NCI-H345 (cell line): ENCODE data around the gene TOPORS.

Experiments used
- DNase-seq: peaks from one replicate; lab custom pipeline; 2025; lab: John Stamatoyannopoulos, UW

The TOPORS gene

DNA sequence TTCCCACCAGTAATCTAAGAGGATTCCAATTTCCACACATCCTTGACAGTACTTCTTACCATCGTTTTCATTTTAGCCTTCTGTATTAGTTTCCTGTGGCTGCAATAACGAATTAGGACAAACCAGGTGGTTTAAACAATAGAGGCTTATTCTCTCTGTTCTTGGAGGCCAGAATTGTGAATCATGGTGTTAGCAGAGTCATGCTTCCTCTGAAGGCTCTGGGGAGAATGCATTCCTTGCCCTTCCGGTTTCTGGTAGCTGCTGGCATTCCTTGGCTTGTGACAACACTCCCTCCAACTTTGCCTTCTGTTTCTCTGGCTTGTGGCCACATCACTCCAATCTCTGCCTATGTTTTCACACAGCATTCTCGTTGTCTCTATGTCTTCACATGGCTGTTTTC lies 49.9 kb downstream of the TOPORS start:
- no peak for DNase-seq

DNA sequence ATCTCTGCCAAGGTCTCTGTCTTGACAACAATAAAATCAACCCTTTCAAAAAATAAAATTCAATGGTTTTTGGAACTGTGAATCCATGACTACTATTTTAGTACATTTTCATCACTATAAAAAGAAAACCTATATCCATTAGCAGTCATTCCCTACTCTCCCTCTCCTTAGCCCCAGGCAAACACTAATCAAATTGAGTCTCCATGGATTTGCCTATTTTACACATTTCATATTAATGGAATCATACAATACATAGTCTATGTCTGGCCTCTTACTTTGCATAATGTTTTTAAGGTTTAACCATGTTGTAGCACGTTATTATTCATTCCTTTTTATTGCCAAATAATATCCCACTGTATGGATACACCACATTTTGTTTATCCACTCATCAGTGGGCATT lies 50.5 kb downstream of the TOPORS start:
- no peak for DNase-seq

DNA sequence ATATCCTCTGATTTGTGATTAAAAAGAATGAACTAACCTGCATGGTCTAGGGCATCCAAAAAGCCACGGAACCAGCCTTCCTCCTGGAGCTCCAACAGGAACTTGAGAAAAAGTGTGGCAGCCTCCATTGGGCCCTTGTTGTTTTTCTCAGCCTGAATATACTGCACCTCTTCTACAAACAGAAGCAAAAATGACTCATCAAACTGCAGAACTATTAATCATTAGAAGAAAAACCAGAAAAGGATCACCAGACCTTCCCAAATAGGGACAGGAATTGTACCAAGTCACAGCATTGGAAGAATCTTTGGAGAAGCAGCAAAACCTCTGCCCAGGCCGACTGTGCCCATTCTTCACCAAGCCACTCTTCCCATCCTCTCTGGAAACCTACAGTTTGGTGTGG lies 51.6 kb downstream of the TOPORS start:
- DNase-seq: no peak

DNA sequence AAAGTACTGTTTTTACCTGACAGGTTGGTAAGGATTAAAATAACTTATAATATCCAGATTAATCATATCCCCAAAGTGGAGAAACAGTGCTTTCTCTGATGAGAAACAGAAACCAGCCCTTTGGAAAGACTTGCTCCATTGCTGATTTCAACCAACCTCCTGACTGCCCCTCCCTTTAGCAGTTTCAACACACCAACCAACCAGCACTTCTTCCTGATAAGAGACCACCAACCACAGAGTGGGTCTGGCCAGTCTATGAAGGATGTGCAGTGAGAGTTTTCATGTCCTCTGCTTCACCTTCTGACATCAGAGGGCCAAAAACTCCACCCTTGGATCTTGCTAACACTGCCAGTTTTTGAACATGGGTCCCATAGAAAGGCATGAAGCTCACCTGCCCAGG lies 54.5 kb downstream of the TOPORS start:
- DNase-seq: no peak

DNA sequence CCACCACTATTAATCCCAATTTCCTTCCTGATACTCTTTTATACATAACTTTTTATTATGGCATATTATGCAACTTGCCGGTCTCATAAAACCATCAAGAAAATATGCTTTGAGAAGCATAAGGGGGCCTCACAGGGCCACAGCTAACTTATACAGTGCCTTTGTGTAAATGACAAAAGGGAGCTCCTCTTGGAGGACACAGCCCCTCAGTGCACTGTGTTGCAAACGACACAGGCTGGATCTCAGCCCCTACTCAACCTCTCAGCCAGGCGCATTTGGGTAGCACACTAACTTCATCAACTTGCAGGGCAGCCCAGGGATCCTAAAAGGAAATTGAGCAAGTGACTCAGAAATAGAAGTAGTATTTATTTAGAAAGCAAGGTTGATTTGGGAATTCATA lies 61.8 kb downstream of the TOPORS start:
- no peak for DNase-seq
